GM04503 (cell line): ENCODE data around the gene RNF213.
"Not testable (repeated sequence)": the region's sequence is repeated elsewhere in the genome, so short reads cannot be mapped to it uniquely, and the experiment has no call there.

ENCODE experiments used
- DNase-seq: peaks from one replicate; pipeline ENCODE4 v3.0.0-alpha.2; 2012; ENCODE audit warnings: low read depth

Gene RNF213

DNA sequence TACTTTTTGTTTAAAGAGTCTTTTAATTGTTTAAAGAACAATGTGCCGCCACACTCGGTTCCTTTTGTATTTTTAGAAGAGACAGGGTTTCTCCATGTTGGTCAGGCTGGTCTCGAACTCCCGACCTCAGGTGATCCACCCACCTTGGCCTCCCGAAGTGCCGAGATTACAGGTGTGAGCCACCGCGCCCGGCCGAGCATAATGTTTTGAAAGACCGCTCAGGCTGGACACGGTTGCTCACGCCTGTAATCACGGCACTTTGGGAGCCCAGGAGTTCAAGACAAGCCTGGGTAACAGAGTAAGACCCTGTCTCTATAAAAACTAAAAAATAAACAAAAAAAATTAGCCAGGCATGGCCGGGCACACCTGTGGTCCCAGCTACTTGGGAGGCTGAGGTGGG lies 59.8 kb downstream of the RNF213 start:
- no peak for DNase-seq

DNA sequence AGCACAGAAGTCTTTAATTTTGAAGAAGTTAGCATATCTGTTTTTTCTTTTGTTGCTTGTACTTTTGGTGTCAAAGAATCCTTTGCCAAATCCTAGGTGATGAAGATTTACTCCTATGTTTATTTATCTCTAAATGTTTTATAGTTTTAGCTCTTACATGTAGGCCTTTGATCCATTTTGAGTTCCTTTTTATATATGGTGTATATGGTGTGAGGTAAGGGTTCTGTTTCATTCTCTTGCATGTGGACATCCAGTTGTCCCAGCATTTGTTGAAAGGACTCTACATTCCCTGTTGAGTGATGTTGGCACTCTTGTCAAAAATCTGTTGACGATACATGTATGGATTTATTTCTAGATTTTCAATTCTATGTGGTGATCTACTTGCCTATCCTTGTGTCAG lies 62.2 kb downstream of the RNF213 start:
- DNase-seq, result no peak

DNA sequence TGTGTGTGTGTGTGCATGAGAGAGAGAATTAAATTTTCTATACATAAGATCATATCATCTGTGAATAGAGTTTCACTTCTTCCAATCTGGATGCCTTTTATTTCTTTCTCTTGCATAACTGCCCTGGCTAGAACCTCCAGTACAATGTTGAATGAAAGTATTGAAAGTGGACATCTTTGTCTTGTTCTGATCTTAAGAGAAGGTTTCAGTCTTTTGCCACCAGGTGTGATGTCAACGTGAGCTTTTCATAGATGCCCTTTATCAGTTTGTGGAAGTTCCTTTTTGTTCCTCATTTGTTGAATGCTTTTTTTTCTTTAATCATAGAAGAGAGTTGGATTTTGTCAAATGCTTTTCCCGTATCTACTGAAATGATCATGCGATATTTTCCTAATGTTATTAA lies 63.3 kb downstream of the RNF213 start:
- DNase-seq, result no peak

DNA sequence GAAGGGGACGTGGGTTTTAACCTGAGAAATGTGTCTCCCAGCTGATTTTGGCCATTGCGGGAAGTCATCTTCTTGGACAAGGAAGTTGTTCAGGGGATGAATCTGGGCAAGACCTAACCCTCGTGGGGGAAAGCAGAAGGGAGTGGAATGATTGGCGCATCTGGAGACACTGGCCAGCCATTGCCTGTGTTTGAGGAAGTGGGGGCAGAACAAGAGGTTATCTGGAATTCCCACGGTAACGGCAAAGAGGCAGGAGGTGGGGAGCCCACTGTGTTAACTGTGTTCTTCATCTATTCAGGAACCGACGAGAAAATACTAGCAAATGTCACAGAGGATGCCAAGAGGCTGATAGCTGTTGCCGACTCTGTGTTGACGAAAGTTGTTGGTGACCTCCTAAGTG lies 66.9 kb downstream of the RNF213 start:
- no peak for DNase-seq

DNA sequence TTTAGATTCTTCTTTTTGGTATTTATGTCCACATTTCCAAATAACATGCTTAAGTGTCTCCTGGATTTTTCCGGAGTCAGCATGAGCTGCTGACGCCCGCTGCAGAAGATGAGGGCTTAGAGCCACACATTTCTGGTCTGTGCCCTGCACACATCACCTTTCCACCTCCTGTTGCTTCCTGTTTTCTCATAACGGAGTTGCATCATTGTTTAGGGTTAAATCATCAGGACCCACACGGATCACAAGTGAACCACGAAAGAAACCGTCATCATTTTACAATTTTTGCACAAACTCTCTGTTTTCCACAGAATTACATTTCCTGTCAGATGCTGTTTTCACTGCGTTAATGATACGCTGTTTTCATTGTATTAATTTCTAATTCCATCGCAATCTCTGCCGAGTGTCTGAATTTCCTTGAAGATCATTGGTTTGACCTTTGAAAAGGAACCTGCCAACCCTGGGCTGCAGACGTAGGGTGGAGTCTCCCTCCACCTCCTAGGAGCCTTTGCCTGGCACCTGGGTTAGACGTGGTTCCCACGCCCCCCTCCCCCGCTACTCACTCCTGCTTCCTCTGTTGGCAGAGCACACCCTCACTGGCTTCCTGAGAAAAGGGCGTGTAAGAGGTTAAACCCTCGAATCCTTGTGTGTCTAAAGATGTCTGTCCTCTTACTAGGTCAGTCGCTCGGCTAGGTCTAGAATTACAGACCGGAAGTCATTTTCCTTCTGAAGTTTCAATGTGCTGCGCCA lies 68.2 kb downstream of the RNF213 start:
- no peak for DNase-seq

DNA sequence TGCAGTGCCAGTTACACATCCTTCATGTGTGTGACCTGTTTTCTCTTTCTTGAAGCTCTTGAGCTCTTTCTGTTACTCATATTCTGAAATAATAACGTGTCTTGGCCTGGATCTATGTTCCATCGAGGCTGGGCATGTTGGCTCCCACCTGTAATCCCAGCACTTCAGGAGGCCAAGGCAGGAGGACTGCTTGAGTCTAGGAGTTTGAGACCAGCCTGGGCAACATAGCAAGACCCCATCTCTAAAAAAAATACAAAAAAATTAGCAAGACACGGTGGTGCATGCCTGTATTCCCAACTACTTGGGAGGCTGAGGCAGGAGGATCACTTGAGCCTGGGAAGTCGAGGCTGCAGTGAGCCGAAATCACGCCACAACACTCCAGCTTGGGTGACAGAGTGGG lies 68.8 kb downstream of the RNF213 start:
- not testable (repeated sequence) for DNase-seq

DNA sequence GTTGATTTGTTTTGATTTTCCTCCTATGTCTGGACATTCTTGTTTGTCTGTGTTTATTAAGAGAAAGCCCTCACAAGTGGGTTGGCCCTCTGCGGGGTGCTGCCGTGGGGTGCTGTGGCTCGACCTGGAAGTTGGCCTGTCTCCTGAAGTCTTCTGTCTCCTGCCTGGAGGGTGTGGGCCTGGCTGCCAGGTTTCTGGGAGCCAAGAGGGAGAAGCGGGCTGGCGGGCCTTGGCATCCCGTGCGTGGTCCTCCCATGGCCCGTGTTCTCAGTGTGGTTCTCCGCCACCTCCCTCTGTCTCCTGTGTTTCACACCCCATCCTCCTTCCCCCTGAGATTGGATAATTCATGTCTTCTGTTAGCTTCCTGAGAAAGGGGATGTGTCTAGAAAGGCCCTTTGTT lies 69.6 kb downstream of the RNF213 start:
- DNase-seq, result no peak

DNA sequence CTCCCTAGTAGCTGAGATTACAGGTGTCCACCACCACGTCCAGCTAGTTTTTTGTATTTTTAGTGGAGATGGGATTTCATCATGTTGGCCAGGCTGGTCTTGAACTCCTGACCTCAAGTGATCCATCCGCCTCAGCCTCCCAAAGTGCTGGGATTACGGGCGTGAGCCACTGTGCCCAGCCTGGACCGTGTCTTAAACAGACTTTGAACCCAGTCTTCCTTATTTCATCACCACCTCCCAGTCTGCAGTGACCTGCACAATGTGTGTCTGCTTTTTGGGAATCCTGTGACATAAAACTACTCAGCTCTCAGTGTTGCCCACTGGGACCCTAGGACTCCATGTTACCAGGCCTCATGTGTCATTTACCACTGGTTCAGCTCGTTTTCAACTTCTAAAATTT lies 70.3 kb downstream of the RNF213 start:
- not testable (repeated sequence) for DNase-seq

DNA sequence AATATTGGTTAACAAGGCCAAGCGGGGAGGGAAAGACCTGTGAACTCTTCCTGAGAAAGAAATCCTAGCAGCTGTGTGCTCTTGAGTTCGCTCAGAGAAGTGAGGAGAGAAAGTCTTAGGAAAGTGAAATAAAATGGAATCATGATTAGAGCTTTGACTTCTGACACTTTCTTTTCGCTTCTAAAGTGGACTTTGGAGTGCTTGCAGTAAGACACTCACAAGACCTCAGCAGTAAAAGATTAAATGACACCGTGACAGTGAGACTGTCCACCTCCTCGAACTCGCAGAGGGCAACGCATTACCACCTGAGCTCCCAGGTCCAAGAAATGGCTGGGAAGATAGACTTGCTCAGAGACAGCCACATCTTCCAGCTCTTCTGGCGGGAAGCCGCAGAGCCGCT lies 71.2 kb downstream of the RNF213 start:
- no peak for DNase-seq

DNA sequence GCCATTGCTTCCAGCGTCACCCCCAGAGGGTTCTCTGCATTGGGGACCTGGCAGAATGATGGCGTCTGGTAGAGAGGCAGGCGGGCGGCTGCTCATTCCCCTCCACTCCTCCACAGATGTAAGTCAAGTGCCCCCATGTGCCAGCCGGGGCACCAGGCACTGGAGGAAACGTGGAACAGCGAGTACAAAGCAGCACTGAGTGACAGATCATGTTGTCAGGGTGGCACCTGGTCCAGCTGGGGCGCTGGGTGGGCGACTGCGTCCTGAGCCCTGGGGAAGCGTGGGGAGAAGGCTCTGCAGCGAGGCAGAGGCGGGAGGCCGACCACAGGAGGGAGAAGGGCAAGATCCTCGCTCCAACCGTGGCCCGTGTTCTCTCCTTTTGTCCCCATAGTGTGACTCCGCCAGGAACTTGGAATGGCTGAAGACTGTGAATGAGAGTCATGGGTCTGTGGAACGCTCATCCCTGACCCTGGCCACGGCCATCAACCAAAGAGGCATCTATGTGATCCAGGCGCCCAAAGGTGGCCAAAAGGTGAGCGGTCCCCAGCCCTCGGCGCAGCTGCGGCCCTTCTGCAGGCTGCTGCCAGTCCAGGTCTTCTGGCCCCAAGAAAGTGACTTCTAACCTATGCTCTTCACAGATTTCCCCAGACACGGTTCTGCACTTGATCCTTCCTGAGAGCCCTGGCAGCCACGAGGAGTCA lies 76.7 kb downstream of the RNF213 start:
- no peak for DNase-seq

DNA sequence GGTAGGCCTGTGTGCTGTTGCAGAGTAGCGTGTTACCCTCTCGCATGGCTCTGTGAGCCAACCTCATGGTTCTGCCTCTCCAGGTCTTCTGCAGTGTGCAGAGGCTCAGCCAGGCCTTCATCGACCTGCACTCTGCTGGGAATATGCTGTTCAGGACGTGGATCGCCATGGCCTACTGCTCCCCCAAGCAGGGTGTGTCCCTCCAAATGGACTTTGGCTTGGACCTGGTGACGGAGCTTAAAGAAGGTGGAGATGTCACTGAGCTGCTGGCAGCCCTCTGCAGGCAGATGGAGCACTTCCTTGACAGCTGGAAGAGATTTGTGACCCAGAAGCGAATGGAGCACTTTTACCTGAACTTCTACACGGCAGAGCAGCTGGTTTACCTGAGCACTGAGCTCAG lies 78.5 kb downstream of the RNF213 start:
- no peak for DNase-seq

DNA sequence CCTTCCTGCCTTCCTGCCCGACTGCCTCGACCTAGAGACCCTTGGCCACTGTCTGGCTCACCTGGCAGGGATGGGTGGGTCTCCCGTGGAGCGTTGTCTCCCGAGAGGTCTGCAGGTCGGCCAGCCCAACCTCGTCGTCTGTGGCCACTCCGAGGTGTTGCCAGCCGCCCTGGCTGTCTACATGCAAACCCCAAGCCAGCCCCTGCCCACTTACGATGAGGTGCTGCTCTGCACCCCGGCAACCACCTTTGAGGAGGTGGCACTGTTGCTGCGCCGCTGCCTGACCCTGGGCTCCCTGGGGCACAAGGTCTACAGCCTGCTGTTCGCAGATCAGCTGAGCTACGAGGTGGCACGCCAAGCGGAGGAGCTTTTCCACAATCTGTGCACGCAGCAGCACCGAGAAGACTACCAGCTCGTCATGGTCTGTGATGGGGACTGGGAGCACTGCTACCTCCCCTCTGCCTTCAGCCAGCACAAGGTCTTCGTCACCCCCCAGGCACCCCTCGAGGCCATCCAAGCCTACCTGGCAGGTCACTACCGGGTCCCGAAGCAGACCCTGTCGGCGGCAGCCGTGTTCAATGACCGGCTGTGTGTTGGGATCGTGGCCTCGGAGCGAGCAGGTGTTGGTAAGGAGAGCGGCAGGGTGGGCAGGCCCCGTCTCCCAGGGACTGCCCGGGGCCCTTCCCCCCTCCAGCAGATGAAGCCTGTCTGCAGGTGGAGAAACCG lies 79.2 kb downstream of the RNF213 start:
- DNase-seq, result no peak

DNA sequence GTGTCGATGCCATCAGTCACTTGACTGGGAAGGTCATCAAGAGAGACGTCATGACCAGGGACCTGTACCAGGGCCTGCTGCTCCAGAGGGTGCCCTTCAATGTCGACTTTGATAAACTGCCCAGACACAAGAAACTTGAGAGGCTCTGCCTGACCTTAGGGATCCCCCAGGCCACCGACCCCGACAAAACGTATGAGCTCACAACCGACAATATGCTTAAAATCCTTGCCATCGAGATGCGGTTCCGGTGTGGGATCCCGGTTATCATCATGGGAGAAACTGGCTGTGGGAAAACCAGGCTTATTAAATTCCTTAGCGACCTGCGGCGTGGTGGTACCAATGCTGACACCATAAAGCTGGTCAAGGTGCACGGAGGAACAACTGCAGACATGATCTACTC lies 84.7 kb downstream of the RNF213 start:
- no peak for DNase-seq

DNA sequence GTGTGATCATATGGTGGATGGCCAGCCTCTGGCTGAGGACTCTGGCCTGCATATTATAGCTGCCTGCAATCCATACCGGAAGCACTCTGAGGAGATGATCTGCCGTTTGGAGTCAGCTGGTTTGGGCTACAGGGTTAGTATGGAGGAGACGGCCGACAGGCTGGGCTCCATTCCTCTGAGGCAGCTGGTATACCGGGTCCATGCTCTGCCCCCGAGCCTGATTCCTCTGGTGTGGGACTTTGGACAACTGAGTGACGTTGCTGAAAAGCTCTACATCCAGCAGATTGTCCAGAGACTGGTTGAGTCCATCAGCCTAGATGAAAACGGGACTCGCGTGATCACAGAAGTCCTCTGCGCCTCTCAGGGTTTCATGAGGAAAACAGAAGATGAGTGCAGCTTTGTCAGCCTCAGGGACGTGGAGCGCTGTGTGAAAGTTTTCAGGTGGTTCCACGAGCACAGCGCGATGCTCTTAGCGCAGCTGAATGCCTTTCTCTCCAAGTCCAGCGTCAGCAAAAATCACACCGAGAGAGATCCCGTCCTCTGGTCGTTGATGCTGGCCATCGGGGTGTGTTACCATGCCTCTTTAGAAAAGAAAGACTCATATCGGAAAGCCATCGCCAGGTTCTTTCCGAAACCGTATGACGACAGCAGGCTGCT lies 85.3 kb downstream of the RNF213 start:
- no peak for DNase-seq

DNA sequence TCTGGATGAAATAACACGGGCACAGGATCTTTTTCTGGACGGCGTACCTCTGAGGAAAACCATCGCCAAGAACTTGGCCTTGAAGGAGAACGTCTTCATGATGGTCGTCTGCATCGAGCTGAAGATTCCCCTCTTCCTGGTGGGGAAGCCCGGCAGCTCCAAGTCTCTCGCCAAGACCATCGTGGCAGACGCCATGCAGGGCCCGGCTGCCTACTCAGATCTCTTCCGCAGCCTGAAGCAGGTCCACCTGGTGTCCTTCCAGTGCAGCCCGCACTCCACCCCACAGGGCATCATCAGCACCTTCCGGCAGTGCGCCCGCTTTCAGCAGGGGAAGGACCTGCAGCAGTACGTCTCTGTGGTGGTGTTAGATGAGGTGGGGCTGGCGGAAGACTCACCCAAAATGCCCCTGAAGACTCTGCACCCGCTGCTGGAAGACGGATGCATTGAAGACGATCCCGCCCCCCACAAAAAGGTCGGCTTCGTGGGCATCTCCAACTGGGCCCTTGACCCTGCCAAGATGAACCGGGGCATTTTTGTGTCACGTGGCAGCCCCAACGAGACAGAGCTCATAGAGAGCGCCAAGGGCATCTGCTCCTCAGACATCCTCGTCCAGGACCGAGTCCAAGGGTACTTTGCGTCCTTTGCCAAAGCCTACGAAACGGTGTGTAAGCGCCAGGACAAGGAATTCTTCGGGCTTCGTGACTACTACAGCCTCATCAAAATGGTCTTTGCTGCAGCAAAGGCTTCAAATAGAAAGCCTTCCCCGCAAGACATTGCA lies 86.0 kb downstream of the RNF213 start:
- DNase-seq, result no peak

DNA sequence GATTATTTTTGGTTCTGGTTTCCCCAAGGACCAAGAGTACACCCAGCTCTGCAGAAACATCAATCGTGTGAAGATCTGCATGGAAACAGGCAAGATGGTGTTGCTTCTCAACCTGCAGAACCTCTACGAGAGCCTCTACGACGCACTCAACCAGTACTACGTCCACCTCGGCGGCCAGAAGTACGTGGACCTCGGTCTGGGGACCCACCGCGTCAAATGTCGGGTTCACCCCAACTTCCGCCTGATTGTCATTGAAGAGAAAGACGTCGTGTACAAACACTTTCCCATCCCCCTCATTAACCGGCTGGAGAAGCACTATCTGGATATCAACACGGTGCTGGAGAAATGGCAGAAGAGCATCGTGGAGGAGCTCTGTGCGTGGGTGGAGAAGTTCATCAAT lies 86.9 kb downstream of the RNF213 start:
- no peak for DNase-seq

DNA sequence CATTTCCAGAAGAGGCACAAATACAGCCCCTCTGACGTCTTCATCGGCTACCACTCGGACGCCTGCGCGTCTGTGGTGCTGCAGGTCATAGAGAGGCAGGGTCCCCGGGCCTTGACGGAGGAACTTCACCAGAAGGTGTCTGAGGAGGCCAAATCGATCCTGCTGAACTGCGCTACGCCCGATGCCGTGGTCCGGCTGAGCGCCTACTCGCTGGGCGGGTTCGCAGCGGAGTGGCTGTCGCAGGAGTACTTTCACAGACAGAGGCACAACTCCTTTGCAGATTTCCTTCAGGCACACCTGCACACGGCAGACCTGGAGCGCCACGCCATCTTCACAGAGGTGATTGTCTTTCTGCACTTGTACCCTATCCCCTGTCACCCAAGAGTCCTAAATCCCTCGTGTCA lies 87.3 kb downstream of the RNF213 start:
- no peak for DNase-seq

DNA sequence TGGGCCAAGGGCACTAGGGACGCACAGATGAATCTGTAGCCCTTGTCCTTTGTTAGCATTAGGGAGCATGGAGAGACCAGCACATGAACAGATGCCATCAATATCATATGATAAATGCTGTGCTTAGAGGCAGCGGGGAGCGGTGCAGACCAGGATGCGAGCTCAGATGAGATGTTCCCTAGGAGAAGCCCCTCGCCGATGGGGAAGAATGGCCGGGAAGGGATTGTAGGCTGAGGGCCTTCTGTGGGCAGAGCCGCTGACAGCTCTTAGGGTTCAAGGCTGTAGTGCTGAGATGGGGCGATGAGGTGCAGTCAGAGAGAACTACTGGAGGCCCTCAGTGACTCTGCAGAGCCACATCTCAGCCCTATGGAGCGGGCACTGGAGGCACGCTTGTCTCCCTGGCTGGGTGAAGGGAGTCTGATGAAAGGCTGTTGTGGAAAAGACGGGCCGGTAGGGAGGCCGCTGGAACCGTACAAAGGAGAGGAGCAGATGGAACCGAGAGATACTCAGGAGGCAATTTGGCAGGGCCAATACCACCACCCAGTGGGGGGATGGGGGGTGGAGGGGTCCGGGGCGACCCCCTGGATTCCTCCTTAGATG lies 88.0 kb downstream of the RNF213 start:
- DNase-seq, result no peak

DNA sequence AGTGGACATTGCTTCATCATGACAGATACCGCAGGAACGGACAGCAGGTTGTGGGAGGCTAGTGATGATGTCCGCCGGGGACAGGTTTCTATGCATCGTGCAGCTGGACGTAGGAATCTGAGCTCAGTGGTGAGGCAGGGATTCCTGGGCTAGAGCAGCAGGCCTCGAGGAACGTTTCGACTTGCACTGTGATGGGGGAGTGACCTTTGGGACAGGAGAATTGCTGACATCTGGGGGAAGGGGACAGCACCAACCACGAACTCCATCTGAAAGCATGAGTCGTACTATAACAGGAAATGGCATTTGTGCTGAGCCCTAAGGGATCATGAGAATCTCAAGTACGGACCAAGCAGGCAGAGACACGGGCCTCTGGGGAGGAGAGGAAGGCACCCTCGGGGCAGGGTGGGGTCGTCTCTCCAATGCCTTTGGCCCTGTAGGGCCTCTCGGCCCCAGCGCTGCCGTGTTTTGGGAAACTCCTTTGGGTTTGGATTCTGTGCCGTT lies 88.5 kb downstream of the RNF213 start:
- peak; percentile 0 for DNase-seq

DNA sequence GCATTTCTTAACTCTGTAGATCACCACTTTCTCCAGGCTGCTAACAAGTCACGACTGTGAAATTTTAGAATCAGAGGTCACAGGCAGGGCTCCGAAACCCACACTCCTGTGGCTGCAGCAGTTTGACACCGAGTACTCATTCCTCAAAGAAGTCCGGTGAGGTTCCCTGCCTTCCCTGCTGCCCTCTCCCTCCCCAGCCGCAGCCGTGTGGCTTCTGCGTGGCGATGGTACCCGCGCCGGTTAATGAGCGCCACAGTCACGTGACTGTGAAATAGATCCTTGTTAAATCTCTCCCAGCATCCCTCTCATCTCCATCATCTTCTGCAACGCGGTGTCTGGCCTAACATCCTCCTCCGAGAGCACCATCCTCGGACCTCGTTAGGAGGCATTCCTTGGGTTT lies 89.1 kb downstream of the RNF213 start:
- DNase-seq, result no peak

DNA sequence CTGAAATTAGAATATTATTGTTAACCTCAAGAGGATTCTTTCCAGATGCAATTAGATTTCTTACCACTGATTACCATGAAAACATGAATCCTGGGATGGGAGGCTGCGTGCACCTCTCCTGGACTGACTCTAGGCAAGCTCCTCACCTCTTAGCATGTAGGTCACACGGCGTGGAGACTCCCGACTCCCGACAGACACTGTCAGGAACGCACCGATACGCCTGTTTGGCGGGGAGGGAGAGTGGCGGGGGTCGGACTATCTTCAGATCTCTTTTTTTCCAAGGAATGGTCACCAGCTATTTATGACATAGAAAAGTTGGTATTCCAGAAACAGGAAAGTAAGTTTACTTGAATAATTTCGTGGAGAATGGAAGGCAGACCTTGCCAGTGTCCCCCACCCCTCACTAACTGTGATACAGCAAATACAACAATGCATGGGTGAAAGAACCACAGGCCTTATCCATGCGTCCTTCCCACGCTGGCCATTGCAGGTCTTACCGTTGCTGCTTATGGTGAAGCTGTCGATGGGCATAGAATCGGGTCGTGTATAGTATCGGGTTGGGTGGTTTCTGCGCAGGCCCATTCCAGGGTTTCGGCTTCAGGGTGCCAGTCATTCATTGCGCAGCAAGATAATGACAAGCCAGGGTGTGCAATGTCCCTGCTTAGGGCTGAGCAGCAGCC lies 91.7 kb downstream of the RNF213 start:
- no peak for DNase-seq
